Activated CD8-positive, alpha-beta memory T cell treated with anti-CD3 and anti-CD28 coated beads, Interleukin-2, amount 50 U/mL, for 4 hours (primary cell): ENCODE results near the gene FGR.
"Not testable (repeated sequence)": the region's sequence is repeated elsewhere in the genome, so short reads cannot be mapped to it uniquely, and the experiment has no call there.

ENCODE experiments used
- DNase-seq: peaks from one replicate; pipeline ENCODE4 v3.0.0-alpha.2; 2020

The FGR gene

GRCh38 chr1:27634985-27635367 is at the start of gene FGR:
Gene FGR, minus strand, starts transcription at chr1:27635185. Its CDS starts 11,269 bp downstream, at chr1:27623916.
- no peak for DNase-seq

GRCh38 chr1:27684176-27684575 is 49.2 kb upstream of the FGR start:
- no peak for DNase-seq

GRCh38 chr1:27682351-27682944 is 47.5 kb upstream of the FGR start:
- no peak for DNase-seq

GRCh38 chr1:27681580-27681979 is 46.6 kb upstream of the FGR start:
- not testable (repeated sequence) for DNase-seq

- not testable (repeated sequence) for DNase-seq
Measured at GRCh38 chr1:27680225-27680791, 45.3 kb upstream of the FGR start.

GRCh38 chr1:27678747-27679146 is 43.8 kb upstream of the FGR start:
- no peak for DNase-seq

- no peak for DNase-seq
Measured at GRCh38 chr1:27676410-27676809, 41.4 kb upstream of the FGR start.

GRCh38 chr1:27672750-27673112 is 37.7 kb upstream of the FGR start:
- DNase-seq: no peak

GRCh38 chr1:27671964-27672749 is 37.2 kb upstream of the FGR start, which contains the start of gene IFI6:
Gene IFI6, minus strand, starts transcription at chr1:27672192. Its CDS starts 2,878 bp downstream, at chr1:27669314.
- peak; percentile 65 for DNase-seq

- no peak for DNase-seq
Measured at GRCh38 chr1:27669876-27670275, 34.9 kb upstream of the FGR start.

GRCh38 chr1:27668808-27669723 is 34.1 kb upstream of the FGR start:
- peak; percentile 91 for DNase-seq

- DNase-seq: no peak
Measured at GRCh38 chr1:27668121-27668807, 33.3 kb upstream of the FGR start.

- no peak for DNase-seq
Measured at GRCh38 chr1:27666791-27667254, 31.8 kb upstream of the FGR start.

- DNase-seq: no peak
Measured at GRCh38 chr1:27666294-27666693, 31.3 kb upstream of the FGR start.

- DNase-seq: no peak
Measured at GRCh38 chr1:27665016-27665651, 30.1 kb upstream of the FGR start.

- DNase-seq: no peak
Measured at GRCh38 chr1:27664291-27664690, 29.3 kb upstream of the FGR start.

- peak; percentile 93 for DNase-seq
Measured at GRCh38 chr1:27662707-27663393, 27.9 kb upstream of the FGR start.

- no peak for DNase-seq
Measured at GRCh38 chr1:27662261-27662660, 27.3 kb upstream of the FGR start.

GRCh38 chr1:27661412-27662075 is 26.6 kb upstream of the FGR start:
- DNase-seq: no peak

- no peak for DNase-seq
Measured at GRCh38 chr1:27660300-27660835, 25.4 kb upstream of the FGR start.
